HEK293 (cell line): ENCODE measurements around the gene ZNF462.

ENCODE experiments used
- CTCF ChIP-seq: fragments of 450-650 bp; formaldehyde crosslinking; IDR thresholded peaks from 2 replicates; pipeline ENCODE4 v1.5.1; 2016; ENCODE audit warnings: missing biosample characterization, missing genetic modification characterization
- ZBTB26 ChIP-seq: fragments of 450-650 bp; formaldehyde crosslinking; optimal IDR thresholded peaks from 2 replicates; pipeline ENCODE3; 2016; ENCODE audit warnings: missing biosample characterization, mild to moderate bottlenecking, missing genetic modification characterization
- ZNF398 ChIP-seq: fragments of 450-650 bp; formaldehyde crosslinking; IDR thresholded peaks from 2 replicates; pipeline ENCODE4 v1.5.1; 2017; ENCODE audit warnings: missing biosample characterization, missing genetic modification characterization

GRCh38 chr9:107033966-107034365, 171.0 kb downstream of the ZNF462 start:
- TF ChIP-seq ZBTB26 (no peak), CTCF (no peak), ZNF398 (no peak)
